ENCODE data around the gene CFAP99.

The CFAP99 gene

DNA sequence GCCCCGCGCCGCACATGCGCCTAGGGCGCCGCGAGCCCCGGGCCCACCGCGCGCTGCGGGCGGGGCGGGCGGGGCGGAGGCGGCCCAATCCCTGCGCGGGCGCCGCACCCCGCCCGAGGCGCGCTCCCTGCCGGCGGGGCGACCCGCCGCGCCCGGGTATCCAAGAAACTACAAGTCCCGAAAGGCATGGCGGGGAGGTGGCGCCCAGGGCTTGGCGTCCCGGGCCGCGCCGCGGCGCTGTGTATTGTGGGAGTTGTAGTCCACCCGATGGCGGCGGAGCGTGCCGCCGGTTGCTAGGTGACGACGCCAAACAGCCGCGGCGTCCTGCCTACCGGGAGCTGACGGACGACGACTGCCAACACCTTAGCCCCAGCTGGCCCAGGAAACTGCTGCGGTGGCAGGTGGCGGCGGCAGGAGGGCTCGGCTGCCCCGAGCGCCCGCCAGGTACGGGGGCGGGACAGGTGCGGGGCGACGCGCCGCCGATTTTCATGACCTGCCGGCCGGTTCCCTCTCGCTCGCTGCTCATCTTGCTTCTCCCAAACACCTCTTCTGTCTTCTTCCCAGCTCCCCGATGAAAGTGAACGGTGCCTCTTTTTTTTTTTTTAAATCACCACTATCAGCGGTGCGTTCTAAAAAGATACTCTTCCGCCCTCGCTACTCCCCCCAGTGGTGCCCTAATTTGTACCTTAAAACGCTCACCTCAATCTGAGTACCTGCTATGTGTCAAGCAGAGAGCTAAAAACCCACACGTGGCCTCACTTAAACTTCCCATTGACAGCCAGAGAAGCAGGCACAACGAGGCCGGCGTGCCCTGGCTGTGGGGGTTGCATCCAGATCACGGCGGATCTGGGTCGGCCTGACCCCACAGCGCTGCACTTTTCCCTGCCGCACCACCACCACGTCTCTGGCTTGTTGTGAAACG is at the start of gene CFAP99:
CFAP99 (plus strand) TSS at position 306 of the 922 bp plus-strand sequence.
- ChIA-PET POLR2A (interaction anchor here (0.7 kb wide), 1 partner anchor 49 kb away, joined by 3 read pairs; no protein-coding TSS in a partner anchor), CTCF (interaction anchor here (0.8 to 1.3 kb wide), 7 partner anchors 8 to 545 kb away, joined by 3 to 6 read pairs (median 4); partner anchors contain the start of genes GRK4 and NOP14)
- peak; percentile 98 for DNase-seq (ENCODE audit: extremely low spot score)
- TF ChIP-seq CTCF (IDR thresholded peaks at IDR 0.05; ENCODE audit: control extremely low read depth, extremely low read depth, low read depth, missing control alignments), result peak; percentile 10

DNA sequence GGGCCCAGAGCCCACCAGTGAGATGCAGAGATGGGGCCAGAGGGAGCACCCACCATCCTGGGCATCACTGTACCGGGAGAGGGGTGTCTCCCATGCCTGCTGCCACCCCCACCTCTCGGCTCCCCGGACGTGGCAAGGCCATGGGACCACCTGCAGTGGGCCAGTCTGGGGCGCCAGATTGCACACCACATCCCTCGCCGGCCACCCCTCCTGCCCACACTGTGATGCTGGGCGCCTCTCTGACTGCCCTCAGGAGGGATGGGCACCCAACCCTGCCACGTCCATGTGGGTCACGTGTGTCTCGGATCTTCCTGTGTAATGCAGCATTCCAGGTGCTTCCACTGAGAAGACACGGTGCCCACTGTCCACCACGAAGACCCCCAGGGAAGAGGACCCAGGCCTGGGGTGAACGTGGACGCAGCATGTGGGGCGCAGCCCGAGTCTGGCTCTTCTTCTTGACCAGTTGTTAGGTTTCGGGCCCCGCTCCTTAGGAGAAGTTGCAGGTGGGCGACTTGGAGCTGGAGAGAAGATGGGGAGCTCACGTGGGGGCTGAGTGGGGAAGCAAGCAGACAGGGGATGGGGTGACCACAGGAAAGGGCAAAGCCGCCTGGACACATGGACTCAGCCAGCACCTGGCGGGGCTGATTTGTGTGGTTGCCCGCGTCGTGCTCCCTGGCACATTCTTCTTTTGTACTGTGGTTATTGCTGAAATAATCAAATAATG is 48.0 kb upstream of the CFAP99 start:
- CTCF ChIA-PET, result no interaction called here

DNA sequence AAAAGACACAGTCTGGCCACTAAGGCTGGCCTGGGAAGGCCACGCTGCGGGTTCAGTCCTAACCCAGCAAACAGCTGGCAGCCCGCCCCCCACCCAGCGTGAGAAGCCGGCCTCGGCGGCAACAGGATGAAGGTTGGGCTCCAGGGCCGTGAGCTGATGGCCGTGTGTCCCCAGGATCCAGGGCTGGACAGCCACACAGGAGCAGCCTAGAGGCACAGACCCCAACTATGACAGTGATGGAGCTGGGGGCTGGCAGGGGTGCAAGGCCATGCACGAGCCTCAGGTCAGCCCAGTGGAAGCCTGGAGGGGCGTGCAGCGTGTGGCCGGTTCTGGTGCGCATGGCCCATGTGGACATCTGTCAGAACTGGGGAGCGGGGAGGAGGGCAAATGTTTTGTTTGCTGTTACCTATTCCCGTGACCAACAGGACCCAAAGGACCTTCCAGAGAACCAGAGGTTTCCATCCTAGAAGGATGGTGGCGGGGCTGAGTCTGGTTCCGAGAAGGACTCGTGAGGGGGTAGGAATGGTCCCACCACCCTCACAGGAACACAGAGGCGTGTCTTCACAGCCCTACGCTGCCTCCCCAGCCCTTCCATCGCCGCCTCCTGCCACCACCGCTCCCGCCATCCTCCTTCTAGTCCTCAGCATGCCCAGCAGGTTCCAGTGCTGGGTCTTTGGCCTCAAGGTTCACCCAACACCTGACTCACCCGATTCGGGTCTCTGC is 46.8 kb upstream of the CFAP99 start:
- POLR2A ChIA-PET, result no interaction called here
- CTCF ChIA-PET, result no interaction called here
- no peak for DNase-seq (ENCODE audit: extremely low spot score)
- TF ChIP-seq CTCF (IDR thresholded peaks at IDR 0.05; ENCODE audit: control extremely low read depth, extremely low read depth, low read depth, missing control alignments), result no peak

More for the DNA sequence above, 48.0 kb upstream of the CFAP99 start:
- no peak for TF ChIP-seq CTCF (IDR thresholded peaks at IDR 0.05; ENCODE audit: control extremely low read depth, extremely low read depth, low read depth, missing control alignments)
- POLR2A ChIA-PET, result no interaction called here
- no peak for DNase-seq (ENCODE audit: extremely low spot score)

DNA sequence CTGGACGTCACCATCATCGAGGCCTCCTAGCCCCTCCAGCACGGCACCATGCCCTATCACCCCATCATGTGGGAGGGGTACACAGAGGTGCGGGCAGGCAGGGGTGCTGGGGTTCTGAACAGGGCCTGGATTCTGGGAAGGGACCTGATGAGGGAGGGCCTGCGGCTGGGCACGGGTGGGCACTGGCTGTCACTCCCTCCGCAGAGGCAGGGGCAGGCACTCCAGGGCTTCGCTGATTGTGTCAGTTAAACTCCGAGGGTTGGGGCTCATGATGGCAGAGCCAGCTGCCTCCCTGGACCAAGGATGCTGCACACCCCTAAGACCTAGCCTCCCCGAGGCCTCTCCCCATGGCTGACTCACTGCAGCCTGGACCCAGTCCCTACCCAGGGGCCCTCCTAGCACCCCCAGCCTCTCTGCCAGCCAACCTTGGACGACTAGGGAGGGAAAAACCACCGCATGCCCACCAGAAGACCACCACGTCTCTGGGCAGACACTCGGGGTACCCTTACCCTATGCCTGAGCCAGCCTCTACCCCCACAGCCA is 46.2 kb upstream of the CFAP99 start:
- POLR2A ChIA-PET, result no interaction called here
- DNase-seq (ENCODE audit: extremely low spot score), result no peak
- CTCF ChIA-PET, result no interaction called here
- TF ChIP-seq CTCF (IDR thresholded peaks at IDR 0.05; ENCODE audit: control extremely low read depth, extremely low read depth, low read depth, missing control alignments), result no peak

- no peak for DNase-seq (ENCODE audit: extremely low spot score)
- no peak for TF ChIP-seq CTCF (IDR thresholded peaks at IDR 0.05; ENCODE audit: control extremely low read depth, extremely low read depth, low read depth, missing control alignments)
- ChIA-PET CTCF (no interaction called here), POLR2A (no interaction called here)
Measured at GRCh38 chr4:2373532-2373931, 45.2 kb upstream of the CFAP99 start.

DNA sequence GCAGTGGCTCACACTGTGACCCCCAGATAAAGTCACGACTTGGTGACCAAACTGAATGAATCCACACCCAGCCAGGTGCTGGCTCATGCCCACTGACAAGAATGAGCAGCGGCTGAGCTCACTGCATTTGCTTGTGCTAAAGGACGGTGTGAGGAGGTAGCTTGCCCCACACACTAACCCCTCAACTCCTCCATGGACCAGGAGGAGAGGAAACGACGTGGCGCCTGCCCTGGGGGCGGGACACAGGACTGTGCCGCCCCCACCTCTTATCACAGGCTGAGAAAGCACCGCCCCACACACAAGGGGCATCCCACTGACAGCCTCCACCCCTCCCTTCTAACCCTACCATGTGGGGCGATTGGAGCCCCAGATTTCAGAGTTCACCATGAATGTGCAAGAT is 43.3 kb upstream of the CFAP99 start:
- no peak for TF ChIP-seq CTCF (IDR thresholded peaks at IDR 0.05; ENCODE audit: control extremely low read depth, extremely low read depth, low read depth, missing control alignments)
- POLR2A ChIA-PET, result no interaction called here
- CTCF ChIA-PET, result no interaction called here
- DNase-seq (ENCODE audit: extremely low spot score), result no peak
